Common myeloid progenitor, CD34-positive (primary cell): ENCODE data around the gene CCL22.
"Not testable (repeated sequence)": the region's sequence is repeated elsewhere in the genome, so short reads cannot be mapped to it uniquely, and the experiment has no call there.

Experiments
- CTCF ChIA-PET: fragments of 350-600 bp; sonication (Branson Sonifier 250); formaldehyde crosslinking; loops from one replicate; lab custom pipeline; 2021; ENCODE audit warnings: antibody characterized with exemption; lab: Charles Lee
- POLR2A ChIA-PET: fragments of 350-600 bp; sonication (Branson Sonifier 250); formaldehyde crosslinking; loops from one replicate; lab custom pipeline; 2021; ENCODE audit warnings: antibody characterized with exemption; lab: Charles Lee
- DNase-seq, 3 donors: peaks; one replicate each; pipeline versions ENCODE4 v3.0.0 to v3.0.0-alpha.2; 2013
- H3K27ac ChIP-seq, 2 experiments: 1 replicate in 1 of 2; 2 replicates in 1 of 2; pipeline ENCODE4 v1.7.0; 2013; ENCODE audit warnings: inconsistent platforms in 2 of 2, low read length in 2 of 2, mild to moderate bottlenecking in 2 of 2, low read depth in 1 of 2, moderate library complexity in 1 of 2; ENCODE audit not compliant: severe bottlenecking in 2 of 2, insufficient read depth in 1 of 2, poor library complexity in 1 of 2
- H3K27me3 ChIP-seq, 5 experiments: replicated peaks in 2 of 5; 1 replicate in 3 of 5; 2 replicates in 2 of 5; pipeline versions ENCODE4 v1.6.1 to v1.7.0; 2013; ENCODE audit warnings: low read length in 4 of 5, mild to moderate bottlenecking in 2 of 5, moderate library complexity in 2 of 5, inconsistent platforms in 1 of 5; ENCODE audit not compliant: insufficient read depth in 5 of 5, control insufficient read depth in 4 of 5
- H3K36me3 ChIP-seq, 4 experiments: 1 replicate in 2 of 4; 2 replicates in 2 of 4; pipeline versions ENCODE4 v1.6.1 to v1.7.0; 2013; ENCODE audit warnings: low read length in 3 of 4, control low read depth in 1 of 4, mild to moderate bottlenecking in 1 of 4; ENCODE audit not compliant: control insufficient read depth in 4 of 4, insufficient read depth in 4 of 4
- H3K4me1 ChIP-seq, 4 experiments: 1 replicate in 3 of 4; 2 replicates in 1 of 4; pipeline versions ENCODE4 v1.6.1 to v1.7.1; 2013; ENCODE audit warnings: low read length in 3 of 4, mild to moderate bottlenecking in 3 of 4, control low read depth in 1 of 4, inconsistent platforms in 1 of 4, moderate library complexity in 1 of 4; ENCODE audit not compliant: control insufficient read depth in 4 of 4, insufficient read depth in 4 of 4; ENCODE audit errors: control extremely low read depth in 1 of 4
- H3K4me3 ChIP-seq, 7 experiments: 1 replicate in 4 of 7; 2 replicates in 3 of 7; pipeline versions ENCODE4 v1.5.1 to v1.7.0; 2013; ENCODE audit warnings: mild to moderate bottlenecking in 7 of 7, low read length in 6 of 7, moderate library complexity in 6 of 7, inconsistent platforms in 2 of 7, low read depth in 2 of 7, control low read depth in 1 of 7; ENCODE audit not compliant: insufficient read depth in 4 of 7, control insufficient read depth in 1 of 7; ENCODE audit errors: extremely low read depth in 1 of 7
- H3K9me3 ChIP-seq, 5 experiments: 1 replicate in 4 of 5; 2 replicates in 1 of 5; pipeline versions ENCODE4 v1.6.1 to v1.7.1; 2013; ENCODE audit warnings: low read length in 4 of 5, mild to moderate bottlenecking in 2 of 5, inconsistent platforms in 1 of 5, low read depth in 1 of 5, moderate library complexity in 1 of 5; ENCODE audit not compliant: control insufficient read depth in 4 of 5, insufficient read depth in 2 of 5; ENCODE audit errors: control extremely low read depth in 1 of 5
- WGBS: methylation state at CpG from one replicate; pipeline ENCODE4 v1.1.5; 2013; ENCODE audit not compliant: insufficient coverage; 5-methylcytosine and 5-hydroxymethylcytosine counted together

CCL22 gene

GRCh38 chr16:57374925-57375465 lies 16.4 kb downstream of the CCL22 start:
- 100% methylated on average over 4 of the region's 8 CpGs for WGBS

DNA sequence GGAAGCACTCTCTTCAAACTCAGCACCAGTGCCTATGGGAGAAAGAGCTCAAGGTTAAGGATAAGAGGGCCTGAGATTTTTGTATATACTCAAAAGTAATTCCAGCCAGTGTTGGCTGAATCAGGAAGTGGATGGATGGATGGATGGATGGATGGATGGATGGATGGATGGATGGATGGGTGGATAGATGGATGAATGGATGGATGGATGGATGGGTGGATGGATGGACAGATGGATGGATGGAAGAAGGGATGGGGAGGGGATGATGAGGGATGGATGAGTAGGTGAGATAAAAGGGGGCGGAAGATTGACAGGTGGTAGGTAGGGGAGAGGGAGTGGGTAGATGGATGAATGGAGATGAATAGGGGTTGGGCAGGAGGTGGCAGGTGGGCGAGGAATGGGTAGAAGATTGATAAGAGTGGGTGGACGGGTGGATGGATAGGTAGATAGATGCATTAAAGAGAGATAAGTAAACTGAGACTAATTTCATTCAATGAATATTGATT lies 17.8 kb downstream of the CCL22 start:
- CTCF ChIA-PET = interaction anchor here (0.8 kb wide), 1 partner anchor 47 kb away, joined by 3 read pairs; no protein-coding TSS in a partner anchor
- H3K4me3 ChIP-seq = no peak overlapping the region
- POLR2A ChIA-PET = no interaction called here
- no peaks in the 10 kb centered on the region for H3K36me3 ChIP-seq
- peaks cover 0 to 3% (median 1%) of the 10 kb centered on the region in 4 experiments for H3K4me1 ChIP-seq
- no peaks in the 10 kb centered on the region for H3K9me3 ChIP-seq
- DNase-seq = no peak
- H3K27me3 ChIP-seq = peaks cover 0 to 4% (median 0%) of the 10 kb centered on the region in 5 experiments
- WGBS = 100% methylated on average over 2 of the region's 3 CpGs
- H3K27ac ChIP-seq = no peak overlapping the region

More at GRCh38 chr16:57374925-57375465, 16.4 kb downstream of the CCL22 start:
- H3K27me3 ChIP-seq, CTCF ChIA-PET, H3K36me3 ChIP-seq, POLR2A ChIA-PET, H3K27ac ChIP-seq, H3K4me1 ChIP-seq, H3K4me3 ChIP-seq, DNase-seq, H3K9me3 ChIP-seq: not testable (repeated sequence)

GRCh38 chr16:57377080-57377841 lies 18.7 kb downstream of the CCL22 start:
- DNase-seq = peak; percentile 14 to 72 (median 65)

DNA sequence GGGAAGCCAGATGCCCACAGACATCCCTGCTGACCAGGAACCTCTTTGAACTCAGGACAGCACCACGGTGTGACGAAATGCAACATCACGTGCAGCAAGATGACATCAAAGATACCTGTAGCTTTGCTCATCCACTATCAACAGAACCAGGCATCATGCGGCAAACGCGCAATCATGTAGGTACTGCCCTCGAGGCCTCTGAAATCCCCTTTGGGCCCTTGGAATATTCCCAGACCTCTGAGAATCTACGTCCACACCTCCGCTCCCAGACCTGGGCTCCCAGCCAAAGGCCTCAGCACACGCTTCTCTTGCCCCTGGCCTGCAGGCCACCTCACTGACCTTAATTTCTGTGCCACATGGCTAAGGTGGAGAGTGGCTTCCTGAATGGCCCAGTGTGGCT lies 21.0 kb downstream of the CCL22 start:
- Histone ChIP-seq H3K36me3 (no peaks in the 10 kb centered on the region), H3K9me3 (no peaks in the 10 kb centered on the region), H3K4me3 (no peak overlapping the region), H3K27me3 (peaks cover 0 to 2% (median 0%) of the 10 kb centered on the region in 5 experiments), H3K27ac (no peak overlapping the region), H3K4me1 (peaks cover 0 to 13% (median 10%) of the 10 kb centered on the region in 4 experiments)
- CTCF ChIA-PET = interaction anchor here (1.7 kb wide), 1 partner anchor 38 kb away, joined by 5 read pairs; no protein-coding TSS in a partner anchor
- DNase-seq = no peak
- 96% methylated on average over 10 of the region's 10 CpGs for WGBS
- POLR2A ChIA-PET = no interaction called here

More at GRCh38 chr16:57377080-57377841, 18.7 kb downstream of the CCL22 start:
- Histone ChIP-seq H3K4me1 (peaks cover 0 to 3% (median 1%) of the 10 kb centered on the region in 4 experiments), H3K27me3 (peaks cover 0 to 4% (median 0%) of the 10 kb centered on the region in 5 experiments), H3K27ac (no peak overlapping the region), H3K9me3 (no peaks in the 10 kb centered on the region), H3K36me3 (no peaks in the 10 kb centered on the region), H3K4me3 (no peak overlapping the region)
- CTCF ChIA-PET = interaction anchor here (1.5 kb wide), 1 partner anchor 77 kb away, joined by 8 read pairs; no protein-coding TSS in a partner anchor
- POLR2A ChIA-PET = no interaction called here
- WGBS = 42% methylated on average over 5 of the region's 5 CpGs

DNA sequence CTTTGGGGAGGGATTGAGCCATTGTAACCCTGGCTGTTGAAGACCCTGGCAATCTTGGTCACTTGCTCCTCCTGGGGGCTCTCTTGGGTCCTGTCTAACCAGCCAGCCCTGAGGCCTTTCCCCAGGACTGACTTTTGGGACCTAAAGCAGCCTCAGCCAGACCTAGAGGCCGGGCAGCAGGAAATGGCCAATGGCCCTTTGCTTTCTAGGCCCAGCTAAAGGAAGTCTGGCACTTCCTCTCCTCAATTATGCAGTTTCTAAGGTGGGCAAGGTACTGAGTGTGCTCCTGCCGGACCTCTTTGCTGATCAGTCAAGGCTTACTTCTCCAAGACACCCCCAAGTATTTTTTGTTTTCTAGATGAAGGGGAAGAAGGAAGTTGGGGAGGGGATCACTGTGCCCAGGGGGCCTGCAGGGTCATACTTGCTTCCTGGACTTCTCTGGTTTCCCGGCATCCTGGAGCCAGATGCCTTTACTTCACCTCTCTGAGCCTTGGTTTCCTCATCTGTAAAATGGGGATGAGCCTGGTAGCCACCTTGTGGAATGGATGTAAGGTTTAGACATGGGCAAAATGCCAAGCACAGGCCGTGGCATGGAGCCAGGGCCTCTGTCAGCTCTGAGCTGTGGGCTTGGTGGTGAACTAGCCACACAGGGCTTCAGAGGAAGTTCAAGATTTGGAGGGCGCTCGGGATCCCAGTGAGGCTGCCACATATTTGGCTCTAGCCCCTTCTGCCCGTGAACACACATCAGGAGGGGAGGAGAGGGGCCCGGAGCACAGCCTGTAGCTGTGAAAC lies 22.3 kb downstream of the CCL22 start:
- WGBS = 15% methylated on average over 4 of the region's 8 CpGs
- Histone ChIP-seq H3K4me3 (no peak overlapping the region), H3K36me3 (no peaks in the 10 kb centered on the region), H3K4me1 (peaks cover 0 to 16% (median 11%) of the 10 kb centered on the region in 4 experiments), H3K27me3 (peaks cover 0 to under 1% (median 0%) of the 10 kb centered on the region in 5 experiments), H3K9me3 (no peaks in the 10 kb centered on the region), H3K27ac (no peak overlapping the region)
- peak; percentile 43 to 80 (median 77) for DNase-seq
- ChIA-PET POLR2A (no interaction called here), CTCF (no interaction called here)

GRCh38 chr16:57381791-57382534 lies 23.4 kb downstream of the CCL22 start:
- WGBS = 98% methylated on average over 33 of the region's 35 CpGs
- no peak for DNase-seq
- Histone ChIP-seq H3K27me3 (no peaks in the 10 kb centered on the region), H3K4me3 (no peak overlapping the region), H3K27ac (no peak overlapping the region), H3K9me3 (no peaks in the 10 kb centered on the region), H3K4me1 (peaks cover 0 to 16% (median 11%) of the 10 kb centered on the region in 4 experiments), H3K36me3 (no peaks in the 10 kb centered on the region)
- CTCF ChIA-PET = no interaction called here
- POLR2A ChIA-PET = no interaction called here
